Measurements from ENCODE around the gene TMEM266.

The TMEM266 gene

DNA sequence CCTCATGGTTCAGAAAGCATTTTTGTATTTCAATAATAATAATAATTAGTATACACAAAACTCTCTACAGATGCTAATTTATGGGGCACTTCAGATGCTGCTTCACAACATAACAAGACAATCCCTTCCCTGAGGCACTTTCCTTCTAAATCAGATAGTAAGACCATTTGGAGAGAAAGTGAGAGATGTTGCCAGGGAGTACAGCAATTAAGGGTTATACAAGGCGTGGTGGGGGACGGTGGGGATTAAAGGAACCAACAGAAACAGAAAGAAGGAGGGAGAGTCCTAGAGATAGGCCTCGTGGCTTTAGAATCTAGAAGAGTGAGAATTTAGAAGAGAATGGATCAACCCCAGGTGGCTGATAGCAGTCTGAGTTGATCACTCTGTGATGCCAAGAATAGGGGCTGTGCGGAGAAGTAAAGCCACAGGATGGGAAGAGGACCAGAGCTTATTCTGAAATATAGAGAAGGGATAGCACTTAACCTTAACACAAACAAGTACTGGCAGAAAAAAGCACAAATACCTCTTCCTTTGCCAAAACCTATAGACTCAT is 174.6 kb downstream of the TMEM266 start:
- H3K4me3 ChIP-seq (ENCODE audit: low read depth, low read length): no peak overlapping the region
- DNase-seq (ENCODE audit: low read depth, low spot score): no peak
- TF ChIP-seq, protein P1, sequence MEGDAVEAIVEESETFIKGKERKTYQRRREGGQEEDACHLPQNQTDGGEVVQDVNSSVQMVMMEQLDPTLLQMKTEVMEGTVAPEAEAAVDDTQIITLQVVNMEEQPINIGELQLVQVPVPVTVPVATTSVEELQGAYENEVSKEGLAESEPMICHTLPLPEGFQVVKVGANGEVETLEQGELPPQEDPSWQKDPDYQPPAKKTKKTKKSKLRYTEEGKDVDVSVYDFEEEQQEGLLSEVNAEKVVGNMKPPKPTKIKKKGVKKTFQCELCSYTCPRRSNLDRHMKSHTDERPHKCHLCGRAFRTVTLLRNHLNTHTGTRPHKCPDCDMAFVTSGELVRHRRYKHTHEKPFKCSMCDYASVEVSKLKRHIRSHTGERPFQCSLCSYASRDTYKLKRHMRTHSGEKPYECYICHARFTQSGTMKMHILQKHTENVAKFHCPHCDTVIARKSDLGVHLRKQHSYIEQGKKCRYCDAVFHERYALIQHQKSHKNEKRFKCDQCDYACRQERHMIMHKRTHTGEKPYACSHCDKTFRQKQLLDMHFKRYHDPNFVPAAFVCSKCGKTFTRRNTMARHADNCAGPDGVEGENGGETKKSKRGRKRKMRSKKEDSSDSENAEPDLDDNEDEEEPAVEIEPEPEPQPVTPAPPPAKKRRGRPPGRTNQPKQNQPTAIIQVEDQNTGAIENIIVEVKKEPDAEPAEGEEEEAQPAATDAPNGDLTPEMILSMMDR (IDR thresholded peaks at IDR 0.05; ENCODE audit: low read depth, low read length): no peak
- in situ Hi-C loops (cut with HindIII; ENCODE audit: low sequenced_read_pairs): no loop called here

GRCh38 chr15:76235186-76235826 is 175.5 kb downstream of the TMEM266 start:
- DNase-seq (ENCODE audit: low read depth, low spot score): peak; percentile 57
- TF ChIP-seq, protein P1 (IDR thresholded peaks at IDR 0.05; ENCODE audit: low read depth, low read length): peak; percentile 39
- H3K4me3 ChIP-seq (ENCODE audit: low read depth, low read length): no peak overlapping the region
- in situ Hi-C loops (cut with HindIII; ENCODE audit: low sequenced_read_pairs): no loop called here

DNA sequence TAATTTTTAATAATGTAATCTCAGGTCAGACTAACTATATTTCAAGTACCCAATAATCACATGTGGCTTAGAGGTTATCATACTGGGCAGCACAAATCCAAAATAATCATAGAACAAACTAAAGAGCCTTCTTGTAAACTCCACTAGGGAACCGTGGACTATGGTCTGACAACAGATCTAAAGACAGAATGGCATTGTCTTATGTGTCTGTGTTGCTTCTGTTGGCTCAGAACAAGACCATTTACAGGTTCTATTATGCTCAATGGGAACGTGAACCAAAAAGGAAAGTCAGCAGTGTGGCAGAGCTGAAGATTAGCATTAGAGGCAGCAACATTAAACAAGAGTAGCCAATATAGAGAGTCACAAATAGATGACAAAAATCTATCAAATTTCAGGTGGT is 176.6 kb downstream of the TMEM266 start:
- in situ Hi-C loops (cut with HindIII; ENCODE audit: low sequenced_read_pairs): no loop called here
- DNase-seq (ENCODE audit: low read depth, low spot score): no peak
- no peak overlapping the region for H3K4me3 ChIP-seq (ENCODE audit: low read depth, low read length)
- TF ChIP-seq, protein P1 (IDR thresholded peaks at IDR 0.05; ENCODE audit: low read depth, low read length): no peak

- TF ChIP-seq, protein P1 (IDR thresholded peaks at IDR 0.05; ENCODE audit: low read depth, low read length): no peak
- no peak for DNase-seq (ENCODE audit: low read depth, low spot score)
- in situ Hi-C loops (cut with HindIII; ENCODE audit: low sequenced_read_pairs): no loop called here
- H3K4me3 ChIP-seq (ENCODE audit: low read depth, low read length): no peak overlapping the region
Observed at GRCh38 chr15:76239786-76240185, 180.0 kb downstream of the TMEM266 start.

DNA sequence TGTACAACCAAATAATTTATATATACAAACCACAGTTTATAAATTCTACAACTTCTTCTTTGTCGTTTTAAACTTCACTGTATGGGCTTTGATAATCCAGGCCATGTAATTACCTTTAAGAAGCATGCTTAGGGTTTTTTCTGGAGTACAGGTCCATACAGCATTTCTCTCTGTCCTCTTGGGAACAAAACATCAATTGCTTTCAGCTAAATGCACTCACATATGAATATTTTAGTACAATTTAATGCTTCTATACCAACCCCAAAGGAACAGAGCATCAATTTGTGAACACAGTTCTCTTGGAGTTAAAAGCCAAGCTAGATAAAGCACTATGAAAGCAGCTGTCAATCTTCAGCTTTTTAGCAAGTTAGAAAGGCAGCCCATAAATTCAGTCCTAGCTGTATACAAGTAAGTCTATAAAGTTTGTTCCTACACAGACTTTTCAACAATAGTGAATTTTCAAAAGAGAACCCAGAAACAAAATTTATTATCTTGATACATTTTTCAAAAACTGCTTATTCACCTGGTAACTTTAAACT is 185.4 kb downstream of the TMEM266 start:
- H3K4me3 ChIP-seq (ENCODE audit: low read depth, low read length): no peak overlapping the region
- no peak for DNase-seq (ENCODE audit: low read depth, low spot score)
- TF ChIP-seq, protein P1 (IDR thresholded peaks at IDR 0.05; ENCODE audit: low read depth, low read length): no peak
- in situ Hi-C loops (cut with HindIII; ENCODE audit: low sequenced_read_pairs): no loop called here

GRCh38 chr15:76251717-76252116 is 191.9 kb downstream of the TMEM266 start:
- H3K4me3 ChIP-seq (ENCODE audit: low read depth, low read length): no peak overlapping the region
- TF ChIP-seq, protein P1 (IDR thresholded peaks at IDR 0.05; ENCODE audit: low read depth, low read length): no peak
- in situ Hi-C loops (cut with HindIII; ENCODE audit: low sequenced_read_pairs): no loop called here
- no peak for DNase-seq (ENCODE audit: low read depth, low spot score)
